ACHN (cell line): ENCODE data around the gene OR2W3.

Experiments used
- DNase-seq: peaks from one replicate; pipeline ENCODE4 v3.0.0-alpha.2; 2015
- in situ Hi-C: cut with HindIII; loops from 2 replicates; pipeline ENCODE4 v1.10.0; 2017; ENCODE audit warnings: low sequenced_read_pairs, low pct_ligation_motif_present, low pct_unique_long_range_greater_than_20kb

OR2W3 gene

DNA sequence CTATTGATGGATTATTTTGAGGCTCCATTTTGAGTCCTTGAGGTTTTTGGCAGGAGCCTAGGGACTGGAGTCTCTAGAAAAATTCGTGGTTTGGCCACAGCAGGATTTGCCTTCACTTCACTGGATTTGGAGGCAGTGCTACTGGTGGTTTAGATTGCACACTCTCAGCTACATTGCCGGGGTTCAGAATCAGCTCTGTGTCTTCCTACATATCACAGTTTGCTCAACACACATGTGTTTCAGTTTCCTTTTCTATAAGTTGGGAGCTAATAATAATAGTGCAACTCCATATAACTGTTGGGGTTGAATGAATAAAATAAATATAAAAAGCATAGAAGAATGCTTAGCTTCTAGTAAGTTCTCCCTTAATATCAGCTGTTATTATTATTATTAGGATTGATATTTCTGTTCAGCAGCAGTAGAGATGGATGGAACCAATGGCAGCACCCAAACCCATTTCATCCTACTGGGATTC lies at the start of gene OR2W3:
Gene OR2W3 (plus strand): TSS at position 425 of the 475 bp plus-strand sequence. CDS start 0 bp downstream, at position 425.
- in situ Hi-C loops = no loop called here
- DNase-seq = no peak

DNA sequence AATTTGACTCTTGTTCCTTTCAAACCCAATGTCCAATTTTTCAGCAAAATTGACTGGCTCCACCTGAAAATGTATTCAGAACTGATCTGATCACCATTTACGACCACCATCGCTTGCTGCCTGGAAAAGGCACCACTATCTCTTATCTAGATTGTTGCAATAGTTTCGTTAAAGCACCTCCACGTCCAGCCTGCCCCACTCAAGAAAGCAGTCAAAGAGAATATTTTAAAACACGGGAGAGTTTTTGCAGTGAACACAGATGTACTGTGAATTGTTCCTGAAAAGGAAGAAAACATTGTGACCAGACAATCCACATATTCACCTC lies 49.7 kb upstream of the OR2W3 start:
- in situ Hi-C loops = no loop called here
- DNase-seq = no peak

DNA sequence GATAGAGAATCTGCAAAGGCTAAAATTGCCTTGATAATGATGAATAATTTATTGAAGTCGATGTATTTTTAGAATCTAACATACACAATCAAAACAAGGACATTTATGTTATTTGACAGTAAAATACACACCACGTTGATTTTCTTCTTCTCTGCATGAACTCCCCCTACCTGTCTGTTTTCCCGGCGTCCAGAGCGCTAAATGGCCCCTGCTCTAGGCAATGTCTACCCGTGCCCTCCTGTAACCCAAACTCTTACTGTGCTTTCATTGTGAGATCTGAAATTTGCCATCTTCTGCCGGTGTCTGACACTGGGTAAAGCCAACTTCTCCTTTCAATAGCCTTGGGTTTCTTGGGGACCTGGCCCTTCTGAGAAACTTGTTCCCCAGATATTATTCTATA lies 47.0 kb upstream of the OR2W3 start:
- no peak for DNase-seq
- in situ Hi-C loops = no loop called here

DNA sequence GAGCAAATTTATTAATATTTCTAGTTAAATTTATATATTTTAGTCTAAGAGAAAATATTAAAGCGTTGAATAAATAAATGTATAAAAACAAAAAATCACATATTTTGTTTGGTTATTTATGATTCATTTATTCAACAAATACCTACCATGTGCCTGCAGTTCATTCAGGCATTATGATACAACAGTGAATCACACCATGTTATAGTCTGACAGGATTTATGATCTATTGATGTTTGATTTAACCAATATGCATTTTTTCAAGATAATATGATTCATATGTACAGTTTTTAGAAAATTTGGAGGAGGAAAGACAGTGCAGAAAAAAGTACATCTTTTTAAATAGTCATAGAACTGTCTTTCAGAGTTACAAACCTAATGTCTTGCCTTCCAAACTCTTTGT lies 45.8 kb upstream of the OR2W3 start:
- in situ Hi-C loops = no loop called here
- no peak for DNase-seq

DNA sequence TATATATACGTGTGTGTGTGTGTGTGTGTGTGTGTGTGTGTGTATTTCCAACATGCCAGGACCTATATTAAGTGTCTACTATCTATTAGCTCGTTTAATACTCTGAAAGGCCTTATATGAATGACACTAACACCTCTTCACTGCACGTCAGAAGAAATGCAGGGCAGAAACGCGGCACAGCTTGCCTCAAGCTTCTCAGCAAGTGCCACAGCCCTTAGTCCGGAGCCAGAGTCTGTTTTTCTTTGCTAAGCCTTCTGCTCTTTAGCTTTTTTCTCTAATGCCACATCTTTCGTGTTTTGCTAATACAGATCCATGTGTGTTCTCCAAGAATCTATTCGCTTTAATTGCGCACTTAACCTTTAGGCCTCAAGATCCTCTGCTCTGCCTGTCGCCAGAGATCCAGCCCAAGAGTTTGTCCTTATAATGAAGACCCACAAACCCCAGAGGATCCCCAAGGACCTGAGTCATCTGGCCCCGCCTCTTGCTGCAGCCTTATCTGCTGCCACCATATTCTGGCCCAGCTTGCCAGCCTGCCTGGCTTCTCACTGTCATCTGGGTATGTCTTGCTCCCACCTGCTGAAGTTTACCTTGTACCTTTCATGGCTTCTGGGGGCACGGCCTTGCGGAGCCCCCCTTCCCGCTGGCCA lies 40.4 kb upstream of the OR2W3 start:
- DNase-seq = no peak
- in situ Hi-C loops = no loop called here

DNA sequence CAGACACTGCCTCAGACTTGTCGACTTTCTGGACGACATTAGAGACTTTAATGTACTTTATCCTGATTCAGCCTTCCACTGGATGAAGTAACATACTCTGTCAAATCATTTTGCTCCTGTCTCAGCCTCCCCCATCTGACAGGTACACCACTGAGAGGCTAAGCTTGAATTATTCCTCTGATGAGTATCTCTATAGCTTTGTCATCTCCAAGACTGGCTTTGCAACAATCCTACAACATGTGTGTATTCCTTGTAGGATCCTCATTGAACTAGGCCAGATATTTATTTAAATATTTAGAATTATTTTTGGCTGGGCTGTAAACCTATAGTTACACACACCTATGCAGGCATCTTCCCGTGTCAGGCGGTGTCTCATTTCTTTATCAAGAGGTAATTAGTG lies 39.5 kb upstream of the OR2W3 start:
- DNase-seq = no peak
- in situ Hi-C loops = no loop called here

DNA sequence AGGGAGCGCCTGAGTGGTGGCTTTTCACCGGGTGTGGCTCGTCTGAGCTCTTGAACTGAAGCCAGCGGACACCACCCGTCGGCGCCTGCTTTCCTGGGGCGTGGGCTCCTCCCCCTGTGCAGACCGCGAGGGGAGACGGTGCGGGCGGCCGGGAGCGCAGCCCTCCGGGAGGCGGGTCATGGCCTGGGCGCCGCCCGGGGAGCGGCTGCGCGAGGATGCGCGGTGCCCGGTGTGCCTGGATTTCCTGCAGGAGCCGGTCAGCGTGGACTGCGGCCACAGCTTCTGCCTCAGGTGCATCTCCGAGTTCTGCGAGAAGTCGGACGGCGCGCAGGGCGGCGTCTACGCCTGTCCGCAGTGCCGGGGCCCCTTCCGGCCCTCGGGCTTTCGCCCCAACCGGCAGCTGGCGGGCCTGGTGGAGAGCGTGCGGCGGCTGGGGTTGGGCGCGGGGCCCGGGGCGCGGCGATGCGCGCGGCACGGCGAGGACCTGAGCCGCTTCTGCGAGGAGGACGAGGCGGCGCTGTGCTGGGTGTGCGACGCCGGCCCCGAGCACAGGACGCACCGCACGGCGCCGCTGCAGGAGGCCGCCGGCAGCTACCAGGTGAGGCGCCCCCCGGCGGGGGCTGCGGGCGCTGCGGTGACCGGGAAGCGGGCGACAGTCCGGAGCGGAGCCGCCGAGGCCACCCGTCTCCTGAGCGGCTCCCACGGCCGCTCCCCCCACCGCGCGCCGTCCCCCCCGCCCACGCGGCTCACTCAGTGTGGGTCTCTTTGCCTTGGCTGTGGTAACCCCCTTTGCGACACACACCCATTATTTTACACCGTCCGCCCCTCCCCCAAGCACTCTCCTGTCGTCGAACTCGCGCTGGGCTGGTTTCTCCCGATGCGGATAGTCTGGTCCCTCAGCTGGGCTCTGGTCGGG lies 38.1 kb upstream of the OR2W3 start, which contains the start of gene TRIM58:
Gene TRIM58 (plus strand): TSS at position 119 of the 916 bp plus-strand sequence. CDS start 60 bp downstream, at position 179.
- no peak for DNase-seq
- in situ Hi-C loops = no loop called here

DNA sequence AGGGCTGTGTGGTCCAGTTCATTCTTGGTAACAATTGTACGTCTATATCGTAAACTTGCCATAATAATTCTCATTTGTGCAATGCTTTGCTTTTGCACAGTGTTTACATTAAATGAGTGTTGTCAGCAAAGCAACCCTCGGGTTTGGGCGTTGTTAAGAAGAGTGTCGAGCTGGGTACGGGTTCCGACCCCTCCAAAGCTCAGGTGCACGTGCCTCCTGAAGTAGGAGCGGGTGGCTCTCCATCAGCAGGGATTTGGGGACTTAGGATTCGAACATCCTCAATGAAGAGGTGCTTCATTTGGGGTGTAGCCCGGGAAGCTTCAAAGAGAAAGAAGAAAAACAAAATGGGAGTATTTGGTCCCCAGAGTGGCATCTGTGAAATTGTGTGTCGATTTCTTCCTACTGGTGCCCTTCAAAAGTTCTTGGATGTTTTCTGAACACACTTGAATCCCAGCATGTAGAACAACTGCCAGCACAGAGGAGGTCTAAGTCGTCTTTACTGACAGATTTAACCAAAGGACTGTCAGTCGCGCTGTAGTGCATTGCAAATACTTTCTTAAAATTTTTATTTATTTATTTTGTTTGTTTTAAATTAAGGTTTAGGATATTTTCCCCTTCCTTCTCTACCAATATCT lies 37.3 kb upstream of the OR2W3 start:
- in situ Hi-C loops = no loop called here
- DNase-seq = no peak

DNA sequence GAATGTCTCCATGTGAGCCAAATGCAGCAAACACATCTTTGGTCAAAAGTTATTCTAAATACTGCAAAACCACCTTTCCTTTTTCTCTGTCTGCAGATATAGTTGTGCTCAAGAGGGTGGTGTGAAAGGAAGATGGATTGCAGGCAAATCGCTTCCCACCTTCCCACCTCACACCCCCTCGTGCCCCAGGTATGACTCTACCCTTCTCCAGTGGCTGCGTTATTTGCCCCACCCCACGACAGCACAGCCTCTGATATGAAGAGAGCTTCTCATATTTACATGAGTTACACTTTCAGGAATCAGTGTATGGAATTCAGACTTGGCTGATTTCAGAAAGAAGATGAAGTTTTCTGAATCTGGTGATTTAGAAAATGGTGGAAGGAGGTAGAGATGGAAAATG lies 32.6 kb upstream of the OR2W3 start:
- DNase-seq = no peak
- in situ Hi-C loops = no loop called here

DNA sequence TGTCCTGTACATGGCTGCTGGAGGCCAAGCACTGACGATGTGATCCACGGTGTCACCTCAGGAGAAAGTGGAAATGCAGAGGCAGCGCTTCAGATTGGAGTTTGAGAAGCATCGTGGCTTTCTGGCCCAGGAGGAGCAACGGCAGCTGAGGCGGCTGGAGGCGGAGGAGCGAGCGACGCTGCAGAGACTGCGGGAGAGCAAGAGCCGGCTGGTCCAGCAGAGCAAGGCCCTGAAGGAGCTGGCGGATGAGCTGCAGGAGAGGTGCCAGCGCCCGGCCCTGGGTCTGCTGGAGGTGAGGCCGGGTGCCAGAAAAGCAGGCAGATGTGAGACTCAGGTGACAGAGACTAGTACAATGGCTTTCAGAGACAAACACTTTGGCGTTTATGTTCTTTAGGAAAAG lies 30.7 kb upstream of the OR2W3 start:
- in situ Hi-C loops = no loop called here
- no peak for DNase-seq

DNA sequence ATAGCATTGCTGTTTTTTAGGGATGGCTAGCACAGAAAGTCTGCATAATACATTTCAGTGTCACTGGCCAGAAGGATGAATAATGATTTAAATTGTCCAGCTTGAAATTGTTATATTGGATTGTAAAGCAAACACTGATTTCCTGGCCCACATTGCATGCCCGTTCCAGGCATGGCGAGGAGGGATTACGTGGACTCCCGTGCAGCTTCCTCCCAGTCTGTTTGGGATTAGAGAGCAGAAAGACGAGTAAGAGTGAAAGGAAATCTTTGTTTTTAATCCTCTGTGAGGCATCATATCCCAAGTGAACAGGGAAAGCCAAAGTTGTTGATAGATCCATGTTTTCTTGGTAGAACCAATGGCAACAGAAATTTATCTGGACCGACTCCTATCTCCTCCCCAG lies 30.0 kb upstream of the OR2W3 start:
- DNase-seq = no peak
- in situ Hi-C loops = no loop called here

DNA sequence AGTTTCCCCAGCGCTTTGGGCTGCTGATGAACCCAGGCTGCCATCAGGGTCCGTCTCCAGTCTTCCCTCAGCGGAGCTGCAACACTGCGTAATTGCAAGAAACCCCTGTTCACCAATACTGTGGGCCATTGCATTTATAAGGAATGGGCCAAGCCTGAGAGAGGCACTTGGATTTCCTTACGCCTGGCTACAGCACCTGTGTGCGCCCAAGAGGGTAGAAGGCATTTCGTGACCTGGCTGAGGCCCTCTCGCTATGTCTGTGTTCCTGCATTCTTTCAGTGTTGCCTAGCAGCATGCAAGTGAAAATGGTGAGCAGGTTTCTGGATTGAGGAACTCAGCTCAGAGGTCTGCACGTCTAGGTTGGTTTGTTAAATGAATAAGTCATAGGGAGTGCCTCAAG lies 12.0 kb upstream of the OR2W3 start:
- in situ Hi-C loops = no loop called here

DNA sequence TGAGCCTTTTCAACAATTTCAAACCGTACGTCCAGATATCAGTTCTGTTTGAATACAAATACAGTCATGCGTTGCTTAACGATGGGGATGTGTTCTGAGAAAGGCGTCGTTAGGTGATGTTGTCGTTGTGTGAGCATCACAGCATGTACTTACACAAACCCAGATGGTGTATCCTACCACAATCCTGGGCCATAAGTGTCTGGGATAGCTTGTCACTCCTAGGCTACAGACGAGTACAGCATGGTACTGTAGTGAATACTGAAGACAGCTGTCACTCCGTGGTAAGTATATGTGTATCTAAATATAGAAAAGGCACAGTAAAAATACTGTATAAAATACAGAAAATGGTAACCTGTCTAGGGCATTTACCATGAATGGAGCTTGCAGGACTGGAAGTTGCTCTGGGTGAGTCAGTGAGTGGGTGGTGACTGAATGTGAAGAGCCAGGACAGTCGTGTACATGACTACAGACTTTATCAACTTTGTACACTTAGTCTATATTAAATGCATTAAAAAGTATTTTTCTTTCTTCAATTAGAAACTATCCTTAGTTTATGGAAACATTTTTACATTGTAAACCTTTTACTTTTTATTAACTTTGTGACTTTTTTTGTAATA lies 10.5 kb upstream of the OR2W3 start:
- in situ Hi-C loops = no loop called here
- DNase-seq = no peak

More for the DNA sequence above, 12.0 kb upstream of the OR2W3 start:
- DNase-seq = no peak

DNA sequence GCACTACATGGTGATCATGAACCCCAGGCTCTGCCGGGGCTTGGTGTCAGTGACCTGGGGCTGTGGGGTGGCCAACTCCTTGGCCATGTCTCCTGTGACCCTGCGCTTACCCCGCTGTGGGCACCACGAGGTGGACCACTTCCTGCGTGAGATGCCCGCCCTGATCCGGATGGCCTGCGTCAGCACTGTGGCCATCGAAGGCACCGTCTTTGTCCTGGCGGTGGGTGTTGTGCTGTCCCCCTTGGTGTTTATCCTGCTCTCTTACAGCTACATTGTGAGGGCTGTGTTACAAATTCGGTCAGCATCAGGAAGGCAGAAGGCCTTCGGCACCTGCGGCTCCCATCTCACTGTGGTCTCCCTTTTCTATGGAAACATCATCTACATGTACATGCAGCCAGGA lies 589 bp downstream of the OR2W3 start:
- in situ Hi-C loops = no loop called here
- no peak for DNase-seq

DNA sequence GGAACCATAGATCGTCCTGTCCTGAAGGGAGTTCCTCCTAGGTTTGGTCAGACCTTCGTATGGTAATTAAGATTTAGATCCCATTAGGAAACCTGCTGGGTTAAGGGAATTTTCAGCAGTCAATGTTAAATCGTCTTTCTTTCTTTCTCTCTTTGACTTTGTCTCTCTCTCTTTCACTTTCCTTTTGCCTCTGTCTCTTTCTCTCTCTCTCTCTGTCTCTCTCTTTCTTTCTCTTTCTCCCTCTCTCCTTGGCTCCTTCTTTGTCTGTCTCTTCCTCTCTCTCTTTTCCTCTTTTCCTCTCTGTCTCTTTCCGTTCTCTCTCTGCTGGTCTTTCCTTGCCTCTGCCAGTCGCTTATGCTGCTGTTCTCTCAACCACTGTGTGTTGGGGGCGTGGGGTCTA lies 8.7 kb downstream of the OR2W3 start:
- in situ Hi-C loops = no loop called here

DNA sequence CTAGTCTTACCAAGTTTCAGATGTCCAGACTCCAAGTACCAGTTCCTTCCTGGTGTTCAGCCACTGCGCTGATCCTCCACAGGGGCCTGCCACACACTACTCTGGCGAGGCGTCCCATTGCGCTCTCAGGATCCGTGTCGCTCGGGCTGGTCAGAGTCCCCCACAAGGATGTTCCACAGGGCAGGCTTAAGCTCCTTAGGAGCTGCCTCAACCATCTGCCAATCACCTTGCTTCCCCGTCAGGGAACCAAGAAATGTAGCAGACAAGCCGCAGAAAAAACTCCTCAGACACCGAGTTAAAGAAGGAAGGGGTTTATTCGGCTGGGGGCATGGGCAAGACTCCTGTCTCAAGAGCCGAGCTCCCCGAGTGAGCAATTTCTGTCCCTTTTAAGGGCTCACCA lies 9.8 kb downstream of the OR2W3 start:
- in situ Hi-C loops = no loop called here
- DNase-seq = no peak

More for the DNA sequence above, 8.7 kb downstream of the OR2W3 start:
- DNase-seq = no peak

DNA sequence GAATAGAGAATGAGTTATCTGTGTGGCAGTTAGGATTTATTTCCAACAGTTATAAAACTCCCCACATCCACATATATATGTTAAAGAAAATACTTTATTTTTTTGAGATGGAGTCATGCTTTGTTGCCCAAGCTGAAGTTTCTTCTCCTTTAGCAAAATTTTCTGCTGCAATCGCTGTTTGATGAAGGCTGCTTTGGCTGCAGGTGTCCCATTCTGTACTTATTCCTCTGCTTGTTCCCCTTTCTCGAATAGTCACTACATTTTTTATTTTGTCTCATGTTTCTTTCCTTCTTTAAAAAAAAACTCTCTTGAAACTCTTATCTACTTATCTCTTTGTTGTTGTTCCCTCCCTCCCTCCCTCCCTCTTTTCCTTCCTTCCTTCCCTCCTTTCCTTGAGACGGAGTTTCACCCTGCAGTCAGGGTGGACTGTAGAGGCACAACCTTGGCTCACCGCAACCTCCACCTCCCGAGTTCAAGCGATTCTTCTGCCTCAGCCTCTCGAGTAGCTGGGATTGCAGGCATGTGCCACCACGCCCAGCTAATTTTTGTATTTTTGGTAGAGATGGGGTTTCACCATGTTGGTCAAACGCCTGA lies 10.6 kb downstream of the OR2W3 start:
- no peak for DNase-seq
- in situ Hi-C loops = no loop called here

DNA sequence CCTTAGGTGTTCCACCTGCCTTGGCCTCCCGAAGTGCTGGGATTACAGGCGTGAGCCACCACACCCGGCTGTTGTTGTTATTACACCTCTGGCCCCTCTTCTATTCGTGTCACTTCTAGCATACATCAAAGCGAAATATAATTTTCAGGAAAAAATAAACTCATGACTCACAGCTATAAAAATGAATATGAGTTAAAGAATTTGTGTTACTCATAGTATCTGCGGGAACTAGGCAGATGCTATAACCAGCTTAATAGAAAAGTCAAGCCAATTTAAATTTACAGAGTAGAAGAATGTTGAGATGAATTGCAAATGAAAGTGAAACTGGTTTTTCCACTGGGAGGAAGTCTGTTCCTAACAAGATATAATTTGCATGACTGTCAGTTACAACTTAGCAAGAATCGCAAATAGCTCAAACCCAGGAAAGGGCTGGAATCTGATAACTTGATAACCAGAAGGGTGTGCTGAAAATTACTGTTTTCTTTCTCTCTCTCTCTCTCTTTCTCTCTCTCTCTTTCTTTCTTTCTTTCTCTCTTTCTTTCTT lies 11.2 kb downstream of the OR2W3 start:
- in situ Hi-C loops = no loop called here
- DNase-seq = peak; percentile 42
